Thymus (tissue), 11 donors: ENCODE results near the gene SUPT4H1. TPM values are rescaled to one million over a fixed set of nuclear protein-coding genes. Genes with fewer than 3 reads are reported as not detected.

Experiments used
- DNase-seq, 9 donors: peaks; one replicate each; pipeline ENCODE4 v3.0.0-alpha.2; 2013; ENCODE audit warnings: low spot score in 9 of 9, low read depth in 6 of 9, missing footprints in 1 of 9
- H3K27ac ChIP-seq, 2 donors: one replicate each; pipeline ENCODE4 v1.5.1; 2013; ENCODE audit warnings: control low read depth in 1 of 2, low read depth in 1 of 2, low read length in 1 of 2, mild to moderate bottlenecking in 1 of 2, moderate library complexity in 1 of 2
- H3K27me3 ChIP-seq, 2 donors: one replicate each; pipeline ENCODE4 v1.5.1; 2013; ENCODE audit warnings: low read length in 1 of 2; ENCODE audit not compliant: control insufficient read depth in 2 of 2, insufficient read depth in 1 of 2
- H3K36me3 ChIP-seq, 2 donors: one replicate each; pipeline ENCODE4 v1.5.1; 2013; ENCODE audit warnings: low read length in 1 of 2, mild to moderate bottlenecking in 1 of 2, moderate library complexity in 1 of 2; ENCODE audit not compliant: control insufficient read depth in 2 of 2, insufficient read depth in 2 of 2
- H3K4me1 ChIP-seq, 2 donors: one replicate each; pipeline ENCODE4 v1.5.1; 2013; ENCODE audit warnings: low read length in 2 of 2; ENCODE audit not compliant: control insufficient read depth in 2 of 2, insufficient read depth in 2 of 2
- H3K4me3 ChIP-seq, 2 donors: one replicate each; pipeline ENCODE4 v1.5.1; 2013; ENCODE audit warnings: low read length in 2 of 2, control low read depth in 1 of 2, mild to moderate bottlenecking in 1 of 2
- H3K9me3 ChIP-seq, 2 donors: one replicate each; pipeline ENCODE4 v1.5.1; 2013; ENCODE audit warnings: low read length in 1 of 2, mild to moderate bottlenecking in 1 of 2; ENCODE audit not compliant: control insufficient read depth in 2 of 2, insufficient read depth in 1 of 2
- WGBS: extraction: QIAGEN DNeasy Blood & Tissue Kit; methylation state at CpG from one replicate; pipeline ENCODE4 v1.1.7; 2013; 5-methylcytosine and 5-hydroxymethylcytosine counted together
- polyA plus RNA-seq: library from polyadenylated mRNA; stranded (reverse); fragments of 200-250 nt; gene quantifications from one replicate; pipeline ENCODE4 v1.2.3, GENCODE V29; 2013
- total RNA-seq: library from RNA; stranded (reverse); fragments of 120-200 nt; gene quantifications from one replicate; pipeline ENCODE4 v1.2.4, GENCODE V29; 2013
- donor health status: healthy.

SUPT4H1 gene
- total and polyA plus RNA-seq, 2 donors: 103 to 119 TPM

GRCh38 chr17:58308985-58309917, 42.8 kb downstream of the SUPT4H1 start:
- 97% methylated on average over 21 of the region's 21 CpGs for WGBS
- peaks cover 0 to 3% of the 10 kb centered on the region in 2 donors for H3K4me1 ChIP-seq
- no peaks in the 10 kb centered on the region for H3K27me3 ChIP-seq
- DNase-seq: no peak
- H3K9me3 ChIP-seq: no peaks in the 10 kb centered on the region
- peaks cover 41 to 78% of the 10 kb centered on the region in 2 donors for H3K36me3 ChIP-seq
- no peak overlapping the region for H3K27ac ChIP-seq
- H3K4me3 ChIP-seq: no peak overlapping the region

DNA sequence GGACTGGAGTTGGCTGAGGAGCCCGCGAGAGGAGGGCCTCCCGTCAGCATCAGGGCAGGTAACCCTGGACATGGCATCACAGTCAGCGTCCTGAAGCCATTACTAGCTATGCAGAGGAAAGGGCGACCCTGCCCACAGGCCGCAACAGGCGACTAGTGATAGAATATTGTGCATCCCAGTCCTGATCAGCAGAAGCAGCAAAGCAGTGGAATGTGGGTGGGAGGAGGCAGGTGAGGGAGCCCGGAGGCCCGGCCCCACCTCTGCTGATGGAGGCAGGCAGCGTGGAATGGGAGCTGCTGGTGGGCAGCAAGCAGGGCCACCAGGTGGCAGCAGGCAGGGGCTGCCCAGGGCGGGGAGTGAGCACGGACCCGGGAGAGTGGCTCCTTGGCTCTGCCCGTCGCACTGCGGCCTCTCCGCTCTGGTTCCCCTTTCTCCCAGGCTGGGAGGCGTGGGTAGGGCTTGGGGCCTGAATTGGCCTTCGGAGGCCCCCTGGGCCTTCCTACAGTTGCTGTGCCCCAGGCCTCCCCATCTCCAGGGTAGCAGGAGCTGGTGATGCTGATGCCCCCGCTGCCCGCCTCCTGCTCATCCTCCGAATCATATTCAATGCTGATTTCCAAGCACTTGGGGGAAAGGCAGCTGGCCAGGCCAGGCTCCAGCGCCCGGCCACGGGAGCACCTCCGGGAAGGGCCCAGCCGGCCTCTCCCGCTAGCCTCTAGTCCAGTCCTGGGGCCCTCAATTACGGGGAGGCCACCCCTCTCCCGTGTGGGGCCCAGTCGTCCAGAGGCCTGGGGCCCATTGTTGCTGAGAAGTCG, 43.6 kb downstream of the SUPT4H1 start:
- Histone ChIP-seq H3K36me3 (peaks cover 46 to 78% of the 10 kb centered on the region in 2 donors), H3K9me3 (no peaks in the 10 kb centered on the region), H3K4me1 (peaks cover 0 to 3% of the 10 kb centered on the region in 2 donors), H3K27me3 (no peaks in the 10 kb centered on the region), H3K4me3 (no peak overlapping the region), H3K27ac (no peak overlapping the region)
- WGBS: 96% methylated on average over 32 of the region's 32 CpGs
- DNase-seq: no peak

GRCh38 chr17:58307468-58308172, 44.4 kb downstream of the SUPT4H1 start:
- peaks cover 0 to 3% of the 10 kb centered on the region in 2 donors for H3K4me1 ChIP-seq
- no peak overlapping the region for H3K27ac ChIP-seq
- no peaks in the 10 kb centered on the region for H3K27me3 ChIP-seq
- no peak overlapping the region for H3K4me3 ChIP-seq
- peaks cover 49 to 82% of the 10 kb centered on the region in 2 donors for H3K36me3 ChIP-seq
- DNase-seq: no peak
- no peaks in the 10 kb centered on the region for H3K9me3 ChIP-seq
- WGBS: 97% methylated on average over 20 of the region's 20 CpGs

GRCh38 chr17:58306131-58306951, 45.7 kb downstream of the SUPT4H1 start:
- no peaks in the 10 kb centered on the region for H3K27me3 ChIP-seq
- DNase-seq: no peak
- 99% methylated on average over 19 of the region's 19 CpGs for WGBS

GRCh38 chr17:58305626-58306025, 46.4 kb downstream of the SUPT4H1 start:
- H3K4me3 ChIP-seq: no peak overlapping the region
- no peaks in the 10 kb centered on the region for H3K27me3 ChIP-seq
- no peaks in the 10 kb centered on the region for H3K9me3 ChIP-seq
- H3K4me1 ChIP-seq: peaks cover 0 to 3% of the 10 kb centered on the region in 2 donors
- H3K36me3 ChIP-seq: peaks cover 41 to 73% of the 10 kb centered on the region in 2 donors
- no peak for DNase-seq
- H3K27ac ChIP-seq: no peak overlapping the region
- 97% methylated on average over 8 of the region's 8 CpGs for WGBS

More at GRCh38 chr17:58306131-58306951, 45.7 kb downstream of the SUPT4H1 start:
- no peak overlapping the region for H3K4me3 ChIP-seq
- H3K4me1 ChIP-seq: peaks cover 0 to 3% of the 10 kb centered on the region in 2 donors
- H3K27ac ChIP-seq: no peak overlapping the region
- peaks cover 45 to 81% of the 10 kb centered on the region in 2 donors for H3K36me3 ChIP-seq
- H3K9me3 ChIP-seq: no peaks in the 10 kb centered on the region

DNA sequence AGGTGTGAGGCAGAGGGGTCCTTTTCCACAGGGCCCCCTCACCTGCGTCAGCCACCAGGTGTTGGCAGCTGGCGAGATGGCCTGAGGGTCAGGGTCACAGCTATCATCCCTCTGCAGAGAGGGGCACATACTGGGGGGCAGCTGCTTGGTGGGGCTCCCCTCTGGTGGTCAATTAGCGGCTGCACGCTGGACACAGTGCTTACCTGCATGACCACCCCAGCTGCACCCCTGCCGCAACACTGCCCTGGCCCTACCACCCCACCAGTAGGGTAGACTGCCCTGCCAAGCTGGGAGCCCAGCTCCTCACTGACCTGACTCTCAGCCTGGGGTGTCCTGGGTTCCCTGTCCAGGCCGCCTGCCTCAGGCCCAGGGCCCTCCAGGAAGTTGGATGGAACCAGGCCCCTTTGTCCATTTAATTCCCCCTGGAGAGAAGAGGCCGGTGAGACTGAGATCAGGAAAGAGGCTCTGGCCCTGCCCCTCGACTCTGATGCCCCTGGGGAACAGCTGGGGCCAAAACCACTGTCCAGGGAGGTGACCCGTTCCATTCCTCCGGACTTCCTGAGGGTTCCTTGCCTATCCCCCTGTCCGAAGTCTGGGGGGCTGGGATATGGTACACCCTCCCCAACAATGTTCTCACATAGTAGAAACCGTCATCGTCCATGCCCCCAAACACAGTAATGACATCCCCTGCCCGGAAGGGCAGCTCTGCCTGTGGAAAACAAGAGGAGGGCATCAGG, 47.1 kb downstream of the SUPT4H1 start:
- DNase-seq: no peak
- WGBS: 96% methylated on average over 14 of the region's 14 CpGs

DNA sequence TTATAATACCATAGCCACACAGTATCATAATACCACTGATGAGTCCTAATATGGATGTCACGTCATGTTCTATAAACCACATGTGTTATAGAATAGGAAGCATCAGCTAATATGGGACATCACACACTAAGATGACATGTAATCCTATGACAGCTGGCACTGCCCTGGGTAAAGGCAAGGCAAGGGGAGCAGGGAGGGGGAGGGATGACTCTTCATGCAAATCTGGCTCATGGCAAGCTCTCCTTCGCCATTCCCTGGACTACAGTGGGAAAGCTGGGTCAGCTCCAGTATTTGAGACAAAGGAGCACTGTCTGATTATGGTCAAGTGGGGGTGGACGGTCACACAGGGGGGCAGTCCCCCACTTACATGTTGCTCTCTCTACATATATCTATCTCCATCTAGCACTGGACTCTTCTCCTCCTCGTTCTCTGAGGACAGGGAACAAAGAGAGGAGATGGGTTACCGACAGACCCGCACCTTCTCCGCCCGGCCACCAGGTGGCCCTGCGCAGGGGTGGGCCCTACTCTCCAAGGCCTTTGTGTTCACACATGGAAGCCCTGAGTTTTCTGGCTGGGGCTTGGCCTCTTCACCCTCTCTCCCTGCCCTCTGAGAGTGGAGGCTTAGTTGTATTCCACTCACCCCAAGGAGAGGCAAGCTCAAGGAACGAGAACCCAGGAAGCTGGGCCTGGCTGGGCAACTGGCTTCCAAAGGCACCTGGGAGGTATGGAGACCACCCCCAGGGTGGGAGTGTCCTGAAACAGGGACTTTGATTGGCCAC, 47.8 kb downstream of the SUPT4H1 start:
- Histone ChIP-seq H3K4me3 (no peak overlapping the region), H3K27ac (no peak overlapping the region), H3K4me1 (peaks cover 0 to 3% of the 10 kb centered on the region in 2 donors), H3K36me3 (peaks cover 29 to 59% of the 10 kb centered on the region in 2 donors), H3K27me3 (no peaks in the 10 kb centered on the region), H3K9me3 (no peaks in the 10 kb centered on the region)
- 66% methylated on average over 10 of the region's 10 CpGs for WGBS
- DNase-seq: peak in 7 of 9 donors; percentile 25 to 68 (median 48)

More for the DNA sequence above, 47.1 kb downstream of the SUPT4H1 start:
- H3K27me3 ChIP-seq: no peaks in the 10 kb centered on the region
- H3K9me3 ChIP-seq: no peaks in the 10 kb centered on the region
- H3K4me1 ChIP-seq: peaks cover 0 to 3% of the 10 kb centered on the region in 2 donors
- H3K27ac ChIP-seq: no peak overlapping the region
- peaks cover 37 to 66% of the 10 kb centered on the region in 2 donors for H3K36me3 ChIP-seq
- H3K4me3 ChIP-seq: no peak overlapping the region
